Psoas muscle (tissue), 8 donors: ENCODE measurements around the gene SEPTIN8. TPM values are rescaled to one million over a fixed set of nuclear protein-coding genes. Genes with fewer than 3 reads are reported as not detected.
A peak's percentile ranks its signal among the peaks of the same experiment; 100 is the strongest.

Experiments used
- ATAC-seq, 4 donors: fragments of 200-7000 bp; cut with Tn5 transposase; one replicate each; pipeline ENCODE4 v1.9.1; 2020; ENCODE audit warnings: moderate library complexity in 3 of 4, mild to moderate bottlenecking in 2 of 4
- DNase-seq, 2 donors: peaks; one replicate each; pipeline ENCODE4 v3.0.0-alpha.2; 2020
- H3K27ac ChIP-seq: fragments of 200-600 bp; one replicate; pipeline ENCODE4 v1.8.0; 2022
- H3K27me3 ChIP-seq, 3 donors: fragments of 200-600 bp in 1 of 3; one replicate each; pipeline versions ENCODE4 v1.6.1 to v1.8.0; 2013 to 2022; ENCODE audit warnings: low read length in 2 of 3, mild to moderate bottlenecking in 2 of 3, moderate library complexity in 1 of 3; ENCODE audit not compliant: insufficient read depth in 3 of 3
- H3K36me3 ChIP-seq, 2 donors: fragments of 200-600 bp in 1 of 2; one replicate each; pipeline versions ENCODE4 v1.6.1 to v1.8.0; 2013 to 2022; ENCODE audit warnings: low read depth in 1 of 2, mild to moderate bottlenecking in 1 of 2, moderate library complexity in 1 of 2; ENCODE audit not compliant: insufficient read depth in 1 of 2
- H3K4me1 ChIP-seq: fragments of 200-600 bp; one replicate; pipeline ENCODE4 v1.8.0; 2022
- H3K4me3 ChIP-seq: fragments of 200-600 bp; one replicate; pipeline ENCODE4 v1.8.0; 2022; ENCODE audit warnings: mild to moderate bottlenecking
- H3K9me3 ChIP-seq: fragments of 200-600 bp; one replicate; pipeline ENCODE4 v1.8.0; 2022
- WGBS, 3 donors: extraction: QIAGEN DNeasy Blood & Tissue Kit; methylation state at CpG; one replicate each; pipeline versions ENCODE4 v1.1.6 to v1.1.7; 2013; 5-methylcytosine and 5-hydroxymethylcytosine counted together
- intact Hi-C, 2 donors: fragments of 100-400 bp; cut with DNase I; formaldehyde crosslinking; loops; one replicate each; pipeline versions ENCODE4 v1.11.0 to v1.14.2; 2022
- polyA plus RNA-seq, 3 donors: library from polyadenylated mRNA; stranded (reverse); fragments of 200-250 nt; gene quantifications; one replicate each; pipeline ENCODE4 v1.2.3, GENCODE V29; 2013
- total RNA-seq, 4 donors: library from RNA; stranded (reverse); fragmentation: NEBNext Ultra II Directional in 2 of 4; extraction: Animal tissue kit (Norgen Biotek cat#: 25700) in 2 of 4; gene quantifications; one replicate each; pipeline versions ENCODE4 v1.2.1 to v1.2.4, GENCODE V29; 2021 to 2023
- TF ChIP-seq, protein P1 (sequence below): fragments of 200-600 bp; IDR thresholded peaks from one replicate; pipeline ENCODE4 v1.8.0; 2022; ENCODE audit warnings: antibody characterized with exemption
- donor health status: healthy with polysubstance abuse.
- donor health status: DM: no; HTN: no; CAD: no; lungs with moderate emphysema.
- donor health status: Bipolar disorder and iron deficiency.
- donor health status: healthy.
- donor health status: DM: yes; HTN: yes; CAD: no.
- donor health status: DM: no; HTN: no; CAD: no.
- donor health status: DM: no; HTN: no; CAD: no.
- donor health status: DM: yes; HTN: yes; CAD: no.

SEPTIN8 gene
- total and polyA plus RNA-seq, 7 donors, result 3.8 to 13.1 (median 9.2) TPM

DNA sequence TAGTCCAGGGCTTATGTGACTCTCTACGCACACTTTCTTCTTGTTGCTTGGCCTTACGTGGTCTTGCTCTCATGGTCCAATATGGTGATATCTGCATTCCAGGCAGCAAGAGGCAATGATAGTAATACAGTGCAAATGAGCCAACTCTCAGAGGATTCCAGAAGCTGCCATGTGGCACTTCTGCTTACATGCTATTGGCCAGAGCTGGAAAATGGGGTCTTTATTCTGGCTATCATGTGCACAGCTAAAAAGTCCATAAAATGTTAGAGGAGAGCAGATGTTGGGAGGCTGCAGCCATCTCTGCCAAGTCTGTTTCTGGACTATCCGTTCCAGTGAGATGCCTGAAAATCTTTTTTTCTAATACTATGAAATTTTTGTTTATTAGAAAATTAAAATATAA lies 2.9 kb upstream of the SEPTIN8 start:
- H3K27ac ChIP-seq, result no peak overlapping the region
- H3K4me1 ChIP-seq, result peaks cover 3% of the 10 kb centered on the region
- no peaks in the 10 kb centered on the region for H3K9me3 ChIP-seq
- no peak overlapping the region for H3K4me3 ChIP-seq
- H3K27me3 ChIP-seq, result no peaks in the 10 kb centered on the region
- 71 to 83% (median 76%) methylated on average over 3 of the region's 3 CpGs for WGBS, 3 donors
- TF ChIP-seq, protein P1, sequence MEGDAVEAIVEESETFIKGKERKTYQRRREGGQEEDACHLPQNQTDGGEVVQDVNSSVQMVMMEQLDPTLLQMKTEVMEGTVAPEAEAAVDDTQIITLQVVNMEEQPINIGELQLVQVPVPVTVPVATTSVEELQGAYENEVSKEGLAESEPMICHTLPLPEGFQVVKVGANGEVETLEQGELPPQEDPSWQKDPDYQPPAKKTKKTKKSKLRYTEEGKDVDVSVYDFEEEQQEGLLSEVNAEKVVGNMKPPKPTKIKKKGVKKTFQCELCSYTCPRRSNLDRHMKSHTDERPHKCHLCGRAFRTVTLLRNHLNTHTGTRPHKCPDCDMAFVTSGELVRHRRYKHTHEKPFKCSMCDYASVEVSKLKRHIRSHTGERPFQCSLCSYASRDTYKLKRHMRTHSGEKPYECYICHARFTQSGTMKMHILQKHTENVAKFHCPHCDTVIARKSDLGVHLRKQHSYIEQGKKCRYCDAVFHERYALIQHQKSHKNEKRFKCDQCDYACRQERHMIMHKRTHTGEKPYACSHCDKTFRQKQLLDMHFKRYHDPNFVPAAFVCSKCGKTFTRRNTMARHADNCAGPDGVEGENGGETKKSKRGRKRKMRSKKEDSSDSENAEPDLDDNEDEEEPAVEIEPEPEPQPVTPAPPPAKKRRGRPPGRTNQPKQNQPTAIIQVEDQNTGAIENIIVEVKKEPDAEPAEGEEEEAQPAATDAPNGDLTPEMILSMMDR, result no peak
- no peaks in the 10 kb centered on the region for H3K36me3 ChIP-seq
- ATAC-seq, result no peak
- intact Hi-C loops, result no loop called here
- DNase-seq, result no peak

DNA sequence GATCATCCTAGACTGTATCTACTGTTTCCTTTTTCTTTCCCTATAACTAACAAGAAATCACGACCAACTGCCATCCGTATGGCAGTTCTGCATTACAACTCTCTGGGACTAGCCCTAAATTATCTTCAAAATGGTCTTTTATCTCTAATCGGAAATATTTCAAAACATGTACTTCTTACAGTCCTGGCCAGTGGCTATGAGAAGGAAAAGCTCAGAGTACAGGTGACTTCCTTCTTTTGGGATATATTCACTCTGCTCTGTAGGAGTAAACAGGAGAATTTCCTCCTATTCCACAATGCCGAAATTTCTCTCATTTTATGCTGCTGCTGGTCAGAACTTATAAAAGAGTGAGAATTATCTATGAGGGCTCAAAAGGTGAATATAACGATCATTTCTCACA lies 1.8 kb upstream of the SEPTIN8 start:
- intact Hi-C loops, result no loop called here
- WGBS, 3 donors, result 73 to 97% (median 94%) methylated on average over 5 of the region's 5 CpGs
- H3K27me3 ChIP-seq, result no peaks in the 10 kb centered on the region
- TF ChIP-seq, protein P1, result no peak
- H3K9me3 ChIP-seq, result no peaks in the 10 kb centered on the region
- no peak overlapping the region for H3K4me3 ChIP-seq
- H3K4me1 ChIP-seq, result peaks cover 3% of the 10 kb centered on the region
- DNase-seq (no peak), ATAC-seq (no peak)
- no peaks in the 10 kb centered on the region for H3K36me3 ChIP-seq
- no peak overlapping the region for H3K27ac ChIP-seq

DNA sequence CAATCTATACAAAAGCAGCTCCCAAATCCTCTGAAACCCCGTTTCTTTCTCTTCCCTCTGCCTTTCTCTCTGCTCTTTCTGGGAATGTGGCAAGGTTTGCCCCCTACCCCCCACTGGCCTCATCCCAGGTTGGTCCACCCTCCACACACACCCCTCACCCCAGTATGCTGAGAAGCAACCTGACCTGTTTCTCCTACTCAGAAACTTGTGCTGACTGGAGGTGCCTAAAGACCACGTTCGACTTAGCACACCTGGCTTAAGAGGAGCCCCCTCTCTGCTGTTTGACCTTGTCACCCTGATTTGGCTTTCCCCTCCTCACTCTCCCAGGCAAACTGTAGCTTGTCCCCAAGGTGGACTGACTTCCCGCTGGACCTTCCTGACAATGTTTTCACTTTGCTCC lies 1.1 kb upstream of the SEPTIN8 start:
- TF ChIP-seq, protein P1, result no peak
- H3K4me1 ChIP-seq, result peaks cover 3% of the 10 kb centered on the region
- ATAC-seq (no peak), DNase-seq (no peak)
- H3K27me3 ChIP-seq, result no peaks in the 10 kb centered on the region
- no peaks in the 10 kb centered on the region for H3K36me3 ChIP-seq
- intact Hi-C loops, result no loop called here
- 50 to 82% (median 73%) methylated on average over 4 of the region's 4 CpGs for WGBS, 3 donors
- peak overlapping the region; percentile 94 for H3K4me3 ChIP-seq
- no peaks in the 10 kb centered on the region for H3K9me3 ChIP-seq
- no peak overlapping the region for H3K27ac ChIP-seq

DNA sequence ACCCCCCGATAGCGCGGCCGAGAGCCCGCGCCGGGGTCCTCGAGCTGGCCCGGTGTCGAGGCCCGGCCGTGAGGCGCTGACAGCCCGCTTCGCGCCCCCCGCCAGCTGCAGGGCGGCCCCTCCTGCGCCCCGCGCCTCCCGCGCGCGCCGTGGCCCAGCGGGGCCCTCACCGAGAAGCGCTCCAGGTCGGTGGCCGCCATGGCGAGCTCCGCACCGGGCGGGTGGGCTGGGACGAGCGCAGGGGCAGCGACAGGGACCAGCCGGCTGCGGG lies 166 bp downstream of the SEPTIN8 start:
- Histone ChIP-seq H3K36me3 (no peaks in the 10 kb centered on the region), H3K4me3 (peak overlapping the region; percentile 94), H3K4me1 (peaks cover 5% of the 10 kb centered on the region), H3K27me3 (no peaks in the 10 kb centered on the region), H3K9me3 (no peaks in the 10 kb centered on the region), H3K27ac (peak overlapping the region; percentile 72)
- intact Hi-C loops, result no loop called here
- 0 to 2% (median 0%) methylated on average over 9 to 40 of the region's 40 CpGs for WGBS, 3 donors
- TF ChIP-seq, protein P1, result no peak
- ATAC-seq, result peak in 3 of 4 donors; percentile 4 to 25 (median 15)
- DNase-seq, result no peak

DNA sequence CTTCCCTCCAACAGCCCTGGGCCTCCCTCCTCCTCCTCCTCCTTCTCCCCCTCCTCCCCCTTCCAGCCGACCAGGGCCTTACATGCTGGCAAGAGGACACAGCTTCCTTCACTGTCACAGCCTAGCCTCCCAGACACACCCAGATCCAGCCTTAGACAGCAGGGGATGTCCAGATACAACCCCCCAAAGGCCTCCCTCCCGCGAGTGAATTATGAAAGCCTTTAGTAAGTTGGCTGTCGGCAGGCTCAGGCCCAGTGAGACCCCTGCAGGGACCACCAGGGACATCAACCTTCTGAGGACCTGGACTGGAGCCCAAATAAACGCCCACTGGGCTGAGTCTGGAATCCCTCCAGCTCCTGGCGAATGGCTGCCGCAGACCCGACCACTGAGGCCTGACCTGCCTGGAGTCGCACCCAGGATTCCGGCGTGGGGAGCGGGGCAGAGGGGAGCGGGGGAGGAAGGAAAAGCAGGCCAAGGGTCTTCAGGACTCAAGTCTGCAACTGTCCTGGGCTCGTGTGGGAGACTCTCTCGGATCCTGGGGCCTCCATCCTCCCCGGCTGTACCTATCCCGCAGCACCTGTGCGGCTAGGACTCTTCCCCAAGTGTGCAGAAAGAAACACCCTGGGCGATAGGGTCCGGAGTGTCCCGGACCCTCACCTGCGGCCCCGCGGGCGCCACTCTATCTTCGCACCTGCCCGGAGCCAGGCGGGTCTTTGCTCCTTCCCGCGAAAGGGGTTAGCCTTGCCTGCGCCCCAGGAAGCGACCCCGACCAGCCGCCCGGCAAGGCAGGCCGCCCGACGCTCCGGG lies 705 bp downstream of the SEPTIN8 start:
- peak in 2 of 4 donors; percentile 33 to 41 for ATAC-seq
- H3K4me1 ChIP-seq, result peaks cover 6% of the 10 kb centered on the region
- 5 to 9% (median 7%) methylated on average over 29 to 39 of the region's 39 CpGs for WGBS, 3 donors
- TF ChIP-seq, protein P1, result no peak
- H3K36me3 ChIP-seq, result no peaks in the 10 kb centered on the region
- H3K9me3 ChIP-seq, result no peaks in the 10 kb centered on the region
- peak; percentile 33 to 64 for DNase-seq
- peak overlapping the region; percentile 94 for H3K4me3 ChIP-seq
- peak overlapping the region; percentile 72 for H3K27ac ChIP-seq
- intact Hi-C loops, result no loop called here
- no peaks in the 10 kb centered on the region for H3K27me3 ChIP-seq
